Trophoblast cell (in vitro differentiated cells and primary cell): ENCODE measurements around the gene ROPN1B.
"Not testable (repeated sequence)": the region's sequence is repeated elsewhere in the genome, so short reads cannot be mapped to it uniquely, and the experiment has no call there.

Experiments
- DNase-seq, 2 donors: peaks; one replicate each; pipeline ENCODE4 v3.0.0-alpha.2; 2016
- H2AFZ ChIP-seq: 2 replicates; pipeline ENCODE4 v1.6.1; 2013; ENCODE audit warnings: low read length, moderate library complexity, mild to moderate bottlenecking; ENCODE audit not compliant: insufficient read depth, poor library complexity
- H2AK5ac ChIP-seq: 2 replicates; pipeline ENCODE4 v1.6.1; 2013; ENCODE audit warnings: mild to moderate bottlenecking, low read length
- H2BK120ac ChIP-seq: 2 replicates; pipeline ENCODE4 v1.6.1; 2013; ENCODE audit warnings: low read length, mild to moderate bottlenecking, moderate library complexity; ENCODE audit not compliant: insufficient read depth, poor library complexity
- H2BK12ac ChIP-seq: 2 replicates; pipeline ENCODE4 v1.6.1; 2013; ENCODE audit warnings: mild to moderate bottlenecking, low read length, moderate library complexity
- H2BK5ac ChIP-seq: 2 replicates; pipeline ENCODE4 v1.6.1; 2013; ENCODE audit warnings: low read length, low read depth, moderate library complexity, mild to moderate bottlenecking; ENCODE audit not compliant: poor library complexity
- H3K14ac ChIP-seq: 2 replicates; pipeline ENCODE4 v1.6.1; 2013; ENCODE audit warnings: mild to moderate bottlenecking, low read length
- H3K18ac ChIP-seq: 2 replicates; pipeline ENCODE4 v1.6.1; 2013; ENCODE audit warnings: mild to moderate bottlenecking, low read length
- H3K23ac ChIP-seq: 2 replicates; pipeline ENCODE4 v1.6.1; 2013; ENCODE audit warnings: low read length
- H3K27ac ChIP-seq: 2 replicates; pipeline ENCODE4 v1.5.1; 2013; ENCODE audit warnings: low read depth, mild to moderate bottlenecking, inconsistent platforms, low read length, moderate library complexity
- H3K27me3 ChIP-seq: 2 replicates; pipeline ENCODE4 v1.6.1; 2013; ENCODE audit warnings: inconsistent platforms, mild to moderate bottlenecking, low read length, moderate library complexity; ENCODE audit not compliant: insufficient read depth
- H3K36me3 ChIP-seq, 2 experiments: 1 replicate in 1 of 2; 2 replicates in 1 of 2; pipeline ENCODE4 v1.6.1; 2013; ENCODE audit warnings: low read length in 2 of 2, mild to moderate bottlenecking in 2 of 2, moderate library complexity in 1 of 2; ENCODE audit not compliant: insufficient read depth in 2 of 2, control insufficient read depth in 1 of 2
- H3K4ac ChIP-seq: 2 replicates; pipeline ENCODE4 v1.6.1; 2013; ENCODE audit warnings: low read depth, mild to moderate bottlenecking, low read length, moderate library complexity
- H3K4me1 ChIP-seq, 2 experiments: 1 replicate in 1 of 2; 2 replicates in 1 of 2; pipeline ENCODE4 v1.6.1; 2013; ENCODE audit warnings: low read length in 2 of 2, mild to moderate bottlenecking in 2 of 2, moderate library complexity in 1 of 2; ENCODE audit not compliant: insufficient read depth in 2 of 2, control insufficient read depth in 1 of 2
- H3K4me2 ChIP-seq: 2 replicates; pipeline ENCODE4 v1.6.1; 2013; ENCODE audit warnings: inconsistent platforms, mild to moderate bottlenecking, low read length, moderate library complexity
- H3K4me3 ChIP-seq: 2 replicates; pipeline ENCODE4 v1.5.1; 2013; ENCODE audit warnings: mild to moderate bottlenecking, low read depth, low read length, inconsistent platforms
- H3K79me1 ChIP-seq: one replicate; pipeline ENCODE4 v1.6.1; 2013; ENCODE audit warnings: low read length
- H3K79me2 ChIP-seq: 2 replicates; pipeline ENCODE4 v1.6.1; 2013; ENCODE audit warnings: low read length, mild to moderate bottlenecking; ENCODE audit not compliant: control insufficient read depth, insufficient read depth, poor library complexity
- H3K9ac ChIP-seq: 2 replicates; pipeline ENCODE4 v1.6.1; 2013; ENCODE audit warnings: mild to moderate bottlenecking, low read length
- H3K9me3 ChIP-seq: 2 replicates; pipeline ENCODE4 v1.6.1; 2013; ENCODE audit warnings: low read depth, mild to moderate bottlenecking, control low read depth, inconsistent platforms, low read length; ENCODE audit not compliant: insufficient read depth
- H4K12ac ChIP-seq: 2 replicates; pipeline ENCODE4 v1.6.1; 2013; ENCODE audit warnings: low read depth, mild to moderate bottlenecking, low read length, moderate library complexity
- H4K8ac ChIP-seq: 2 replicates; pipeline ENCODE4 v1.6.1; 2013; ENCODE audit warnings: low read depth, mild to moderate bottlenecking, low read length, moderate library complexity
- H4K91ac ChIP-seq: one replicate; pipeline ENCODE4 v1.6.1; 2013; ENCODE audit warnings: low read depth, mild to moderate bottlenecking, low read length, moderate library complexity
- WGBS: extraction: QIAGEN DNeasy Blood & Tissue Kit; methylation state at CpG from one replicate; pipeline ENCODE4 v1.1.7; 2013; ENCODE audit warnings: missing lambda C conversion rate; ENCODE audit not compliant: insufficient read length, insufficient coverage; ENCODE audit errors: extremely low coverage; 5-methylcytosine and 5-hydroxymethylcytosine counted together

Gene ROPN1B

DNA sequence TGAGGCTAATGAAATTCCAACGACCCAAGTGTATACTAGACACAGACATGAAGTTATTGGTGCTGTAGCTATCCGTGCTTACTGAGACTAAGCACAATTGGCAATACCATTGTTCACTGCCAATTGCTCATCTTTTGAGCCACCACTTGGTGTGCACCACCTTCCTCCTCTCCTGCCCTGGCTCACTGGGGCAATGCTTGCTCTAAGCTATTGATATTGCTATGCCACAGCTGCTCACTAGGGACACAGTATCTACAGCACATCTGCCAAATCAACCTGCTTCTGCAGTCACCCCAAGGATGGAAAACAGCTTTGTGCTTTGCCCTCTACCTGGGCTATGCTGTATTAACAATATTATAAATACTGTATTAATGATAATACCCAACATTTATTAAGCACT, 16.0 kb downstream of the ROPN1B start:
- H2AFZ ChIP-seq, H3K4me1 ChIP-seq, H4K91ac ChIP-seq, H3K79me2 ChIP-seq, H4K12ac ChIP-seq, H4K8ac ChIP-seq, H2BK12ac ChIP-seq, DNase-seq, H2AK5ac ChIP-seq, H3K9ac ChIP-seq, H3K27ac ChIP-seq, H3K79me1 ChIP-seq, H3K36me3 ChIP-seq, H2BK5ac ChIP-seq, H3K23ac ChIP-seq, H3K18ac ChIP-seq, H2BK120ac ChIP-seq, H3K14ac ChIP-seq, H3K4me3 ChIP-seq, H3K4ac ChIP-seq, H3K4me2 ChIP-seq, H3K9me3 ChIP-seq, H3K27me3 ChIP-seq: not testable (repeated sequence)
- WGBS, result no CpG with 5 or more reads among the region's 2 CpGs

DNA sequence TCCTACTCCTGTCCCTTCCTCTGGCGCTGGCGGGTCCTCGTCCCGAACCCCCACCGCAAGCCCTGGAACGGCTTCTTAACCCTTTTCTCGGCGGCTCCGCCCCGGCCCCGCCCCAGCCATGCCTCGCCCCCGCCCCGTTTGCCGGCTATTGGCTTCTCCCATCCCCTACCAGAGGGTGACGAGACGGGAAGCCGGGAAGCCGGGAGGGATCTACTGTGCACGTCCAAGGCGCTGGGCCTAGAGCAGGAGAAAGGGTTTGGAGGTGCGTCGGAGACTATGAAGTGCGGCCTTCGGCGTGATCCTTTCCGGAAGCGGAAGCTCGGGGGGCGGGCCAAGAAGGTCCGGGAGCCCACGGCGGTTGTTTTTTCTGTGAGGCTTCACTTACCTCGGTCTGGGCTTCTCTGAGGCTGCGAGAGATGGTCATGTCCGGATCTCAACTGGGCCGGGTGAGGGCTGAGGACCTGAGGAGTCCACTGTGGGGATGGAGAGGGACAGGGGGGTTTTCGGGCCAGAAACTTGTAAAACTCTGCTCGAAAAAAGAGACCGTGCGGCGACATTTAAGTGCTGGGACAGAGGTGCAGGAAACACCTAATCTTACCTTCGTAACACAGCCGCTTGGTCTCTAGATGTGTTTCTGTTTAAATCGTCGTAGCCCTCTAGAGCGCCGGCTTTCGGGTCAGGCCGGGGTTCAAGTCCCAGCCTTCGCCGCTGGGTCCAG, 21.4 kb downstream of the ROPN1B start:
- no peak overlapping the region for H3K14ac ChIP-seq
- no peaks in the 10 kb centered on the region for H3K27me3 ChIP-seq
- H2AFZ ChIP-seq, result peak overlapping the region; percentile 43
- no peaks in the 10 kb centered on the region for H3K79me2 ChIP-seq
- H4K8ac ChIP-seq, result peak overlapping the region; percentile 63
- no CpG with 5 or more reads among the region's 52 CpGs for WGBS
- no peak overlapping the region for H4K91ac ChIP-seq
- peak overlapping the region; percentile 34 for H2BK120ac ChIP-seq
- H3K9ac ChIP-seq, result peak overlapping the region; percentile 73
- H3K4me2 ChIP-seq, result peak overlapping the region; percentile 59
- no peak overlapping the region for H3K4ac ChIP-seq
- H3K18ac ChIP-seq, result no peak overlapping the region
- peak; percentile 75 to 95 for DNase-seq
- H2AK5ac ChIP-seq, result no peak overlapping the region
- no peaks in the 10 kb centered on the region for H3K9me3 ChIP-seq
- no peak overlapping the region for H2BK5ac ChIP-seq
- H3K4me1 ChIP-seq, result no peaks in the 10 kb centered on the region
- no peaks in the 10 kb centered on the region for H3K36me3 ChIP-seq
- H4K12ac ChIP-seq, result no peak overlapping the region
- no peaks in the 10 kb centered on the region for H3K79me1 ChIP-seq
- H3K27ac ChIP-seq, result no peak overlapping the region
- peak overlapping the region; percentile 73 for H3K4me3 ChIP-seq
- no peak overlapping the region for H3K23ac ChIP-seq
- no peak overlapping the region for H2BK12ac ChIP-seq

DNA sequence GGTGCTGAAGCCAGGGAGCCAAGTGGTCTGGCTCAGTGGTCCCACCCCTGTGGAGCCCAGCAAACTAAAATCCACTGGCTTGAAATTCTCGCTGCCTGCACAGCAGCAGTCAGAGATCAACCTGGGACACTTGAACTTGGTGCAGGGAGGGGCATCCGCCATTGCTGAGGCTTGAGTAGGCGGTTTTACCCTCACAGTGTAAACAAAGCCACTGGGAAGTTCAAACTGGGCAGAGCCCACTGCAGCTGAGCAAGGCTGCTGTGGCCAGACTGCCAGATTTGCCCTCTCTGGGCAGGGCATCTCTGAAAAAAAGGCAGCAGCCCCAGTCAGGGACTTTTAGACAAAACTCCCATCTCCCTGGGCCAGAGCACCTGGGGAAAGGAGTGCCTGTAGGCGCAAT, 27.8 kb downstream of the ROPN1B start:
- WGBS, result no CpG with 5 or more reads among the region's 4 CpGs
- not testable (repeated sequence) for H3K79me1 ChIP-seq

DNA sequence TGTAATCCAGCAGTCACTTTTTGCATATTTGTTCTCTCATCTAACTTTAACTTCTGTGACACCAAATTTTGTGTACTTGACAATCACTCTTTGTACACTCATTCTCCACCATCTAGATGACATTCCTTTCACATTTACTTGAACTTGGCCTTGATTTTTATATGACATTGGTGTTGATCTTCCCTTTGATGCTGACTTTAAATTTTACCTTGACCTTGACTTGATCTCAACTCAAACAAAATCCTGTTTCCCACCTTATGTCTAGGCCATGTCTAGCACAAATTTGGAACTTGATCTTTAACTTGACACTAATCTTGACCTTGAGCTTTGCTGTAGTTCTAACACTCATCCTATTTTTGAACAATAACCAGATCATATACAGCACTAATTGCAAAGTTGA, 33.2 kb downstream of the ROPN1B start:
- no peak for DNase-seq
- no peaks in the 10 kb centered on the region for H3K79me1 ChIP-seq
- no peak overlapping the region for H4K91ac ChIP-seq
- H4K12ac ChIP-seq, result no peak overlapping the region
- no peak overlapping the region for H3K18ac ChIP-seq
- no peaks in the 10 kb centered on the region for H3K4me1 ChIP-seq
- H2BK120ac ChIP-seq, result no peak overlapping the region
- no peak overlapping the region for H3K23ac ChIP-seq
- H2BK5ac ChIP-seq, result no peak overlapping the region
- no peak overlapping the region for H3K4ac ChIP-seq
- peaks cover 2 to 6% of the 10 kb centered on the region in 2 experiments for H3K36me3 ChIP-seq
- no peak overlapping the region for H2BK12ac ChIP-seq
- H4K8ac ChIP-seq, result no peak overlapping the region
- H3K14ac ChIP-seq, result no peak overlapping the region
- no peak overlapping the region for H3K4me2 ChIP-seq
- no peak overlapping the region for H3K4me3 ChIP-seq
- H2AK5ac ChIP-seq, result no peak overlapping the region
- H3K27ac ChIP-seq, result no peak overlapping the region
- H3K79me2 ChIP-seq, result no peaks in the 10 kb centered on the region
- no peaks in the 10 kb centered on the region for H3K27me3 ChIP-seq
- no peak overlapping the region for H3K9ac ChIP-seq
- H3K9me3 ChIP-seq, result peaks cover 3% of the 10 kb centered on the region
- no peak overlapping the region for H2AFZ ChIP-seq

More for the DNA sequence above, 27.8 kb downstream of the ROPN1B start:
- H3K4me3 ChIP-seq, H2AFZ ChIP-seq, H3K27me3 ChIP-seq, H4K91ac ChIP-seq, H3K27ac ChIP-seq, H2BK12ac ChIP-seq, H3K36me3 ChIP-seq, H3K18ac ChIP-seq, H3K4me1 ChIP-seq, H2BK5ac ChIP-seq, H3K4ac ChIP-seq, H3K9me3 ChIP-seq, DNase-seq, H3K4me2 ChIP-seq, H4K8ac ChIP-seq, H3K14ac ChIP-seq, H2BK120ac ChIP-seq, H3K23ac ChIP-seq, H3K9ac ChIP-seq, H3K79me2 ChIP-seq, H4K12ac ChIP-seq, H2AK5ac ChIP-seq: not testable (repeated sequence)
